Cortex of kidney (tissue), 1 donor: Measurements from ENCODE around the gene ESPN.

Experiments used
- DNase-seq: peaks from one replicate; lab custom pipeline; 2025; lab: John Stamatoyannopoulos, UW

Gene ESPN

DNA sequence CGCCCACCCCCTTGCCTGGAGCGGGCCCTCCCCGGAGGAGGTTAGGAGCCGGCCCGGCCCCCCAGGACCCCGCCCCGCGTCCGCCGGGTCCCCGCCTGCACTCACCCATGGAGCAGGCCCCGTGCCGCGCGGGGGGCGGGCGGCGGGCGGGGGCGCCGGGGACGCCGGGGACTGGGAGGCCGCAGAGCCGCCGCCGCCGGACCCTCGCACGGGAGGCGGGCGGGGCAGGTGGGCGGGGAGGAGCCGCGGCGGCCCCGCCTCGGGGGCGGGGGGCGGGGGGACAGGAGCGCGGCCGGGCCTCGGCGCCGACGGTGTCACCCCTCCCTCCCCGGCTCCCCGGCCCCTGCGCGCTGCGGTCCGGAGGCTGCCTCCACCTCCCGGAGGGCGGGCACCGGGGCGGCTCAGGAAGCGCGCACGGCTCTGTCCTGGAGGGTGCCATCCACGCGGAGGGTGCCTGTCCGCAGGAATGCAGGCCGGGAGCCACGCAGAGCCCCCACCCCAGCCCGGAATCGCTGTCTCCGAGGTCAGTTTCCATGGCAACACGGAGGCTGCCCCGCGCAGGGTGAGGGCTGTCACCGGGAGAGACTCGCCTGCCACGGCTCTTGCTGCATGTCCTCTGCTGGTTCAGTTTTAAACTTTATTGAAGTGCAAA is 72.8 kb downstream of the ESPN start:
- no peak for DNase-seq

DNA sequence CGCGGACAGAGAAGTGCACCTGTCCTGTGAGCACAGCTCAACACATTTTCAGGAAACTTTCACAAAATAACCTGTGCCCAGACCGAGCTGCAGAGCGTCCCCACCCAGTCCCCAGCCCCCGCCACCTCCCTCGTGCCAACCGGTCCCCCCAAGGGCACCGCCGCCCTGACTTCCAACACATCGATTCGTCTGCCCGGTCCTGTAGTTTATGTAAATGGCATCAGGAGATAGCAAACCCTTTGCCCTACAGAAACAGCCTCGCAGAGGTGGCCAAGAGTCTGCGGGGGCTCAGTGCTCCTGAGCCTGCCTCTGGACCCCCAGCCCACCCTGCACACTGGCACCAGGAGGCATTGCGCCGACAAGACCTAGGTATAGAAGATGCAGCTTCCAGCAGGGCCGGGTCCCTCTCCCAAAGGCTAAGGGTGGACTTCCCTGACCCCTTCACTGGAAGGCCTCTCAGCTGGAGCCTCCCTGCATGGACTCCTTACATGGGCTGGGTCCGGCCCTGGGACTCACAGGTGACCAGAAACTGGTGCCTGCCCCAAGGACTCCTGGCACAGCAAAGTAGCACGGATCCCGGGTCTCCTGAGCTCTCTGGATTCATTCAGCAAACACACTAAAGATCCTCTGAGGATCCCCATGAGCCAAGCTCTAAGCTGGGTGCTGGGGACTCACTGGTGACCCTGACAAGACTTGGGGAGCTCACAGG is 73.4 kb downstream of the ESPN start:
- no peak for DNase-seq

DNA sequence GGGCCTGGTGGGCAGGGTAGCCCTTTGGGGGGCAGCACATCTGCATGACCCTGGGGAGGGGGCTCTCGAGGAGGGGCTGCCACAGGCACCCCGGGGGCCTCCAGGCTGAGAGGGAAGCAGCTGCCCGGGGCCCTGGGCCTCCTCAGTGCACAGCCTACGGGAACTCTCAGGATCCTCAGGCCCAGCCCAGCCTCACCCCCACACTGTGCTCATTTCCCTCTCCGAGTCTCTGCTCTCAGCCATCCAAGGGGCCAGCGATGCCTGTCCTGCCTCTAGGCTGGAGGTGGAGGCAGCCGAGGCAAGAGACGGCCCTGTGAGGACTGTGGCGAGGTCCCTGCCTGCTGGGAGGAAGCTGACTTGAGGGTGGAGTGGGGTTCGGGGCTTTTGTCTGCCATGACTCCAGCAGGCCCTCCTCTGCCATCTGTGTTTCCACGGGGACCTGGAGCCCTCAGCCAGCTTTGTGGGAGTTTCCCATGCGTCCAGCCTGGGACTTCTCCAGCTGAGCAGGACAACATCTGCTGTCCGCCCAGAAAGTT is 74.1 kb downstream of the ESPN start:
- DNase-seq = no peak

DNA sequence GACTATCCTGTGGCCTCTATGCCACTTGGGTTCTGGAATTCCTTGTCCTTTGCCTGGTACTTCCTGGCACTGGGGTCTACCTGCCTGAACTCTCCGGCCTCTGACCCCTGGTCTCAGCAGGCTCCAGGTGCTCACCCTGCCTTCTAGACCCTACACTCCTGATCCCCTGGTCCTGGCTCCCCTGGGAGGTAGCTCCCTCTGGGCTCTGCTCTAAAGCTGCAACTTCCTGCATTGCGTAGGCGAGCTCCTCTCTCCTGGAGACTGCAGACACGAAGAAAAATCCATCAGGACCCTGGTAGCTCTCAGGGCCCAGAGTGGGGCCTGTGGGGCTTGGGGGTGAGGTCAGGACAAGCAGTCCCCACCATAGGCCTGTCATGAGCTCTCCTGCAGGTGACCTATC is 74.7 kb downstream of the ESPN start:
- DNase-seq = no peak

DNA sequence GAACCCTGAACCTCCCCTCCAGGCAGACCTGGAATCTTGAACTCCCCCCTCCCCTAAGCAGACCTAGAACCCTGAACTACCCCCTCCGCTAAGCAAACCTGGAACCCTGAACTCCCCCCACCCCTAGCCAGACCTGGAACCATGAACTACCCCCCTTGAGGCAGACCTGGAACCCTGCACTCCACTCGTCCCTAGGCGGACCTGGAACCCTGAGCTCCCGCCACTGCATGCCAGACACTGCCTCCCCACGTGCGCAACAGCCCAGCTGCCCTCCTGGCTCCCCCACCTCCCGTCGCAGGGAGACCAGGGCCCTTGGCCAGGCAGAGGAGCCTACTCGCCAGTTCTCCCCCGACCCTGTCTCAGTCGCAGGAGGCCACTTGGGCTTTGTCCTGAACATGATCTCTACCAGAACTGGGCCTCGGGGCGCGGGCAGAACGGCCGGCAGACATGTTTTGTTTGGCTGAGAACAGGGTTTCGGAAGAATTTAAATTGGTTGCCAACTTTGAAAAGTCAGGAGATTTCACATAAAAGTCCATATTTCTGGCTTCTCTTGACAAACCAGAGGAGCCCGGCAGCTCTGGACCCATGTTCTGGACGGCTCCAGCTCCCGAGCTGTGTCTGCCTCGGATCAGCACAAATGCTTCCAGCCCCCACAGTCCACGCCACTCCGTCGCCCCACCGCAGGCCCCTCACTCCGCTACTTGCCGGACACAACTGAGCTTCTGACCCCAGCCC is 76.1 kb downstream of the ESPN start:
- DNase-seq = no peak

DNA sequence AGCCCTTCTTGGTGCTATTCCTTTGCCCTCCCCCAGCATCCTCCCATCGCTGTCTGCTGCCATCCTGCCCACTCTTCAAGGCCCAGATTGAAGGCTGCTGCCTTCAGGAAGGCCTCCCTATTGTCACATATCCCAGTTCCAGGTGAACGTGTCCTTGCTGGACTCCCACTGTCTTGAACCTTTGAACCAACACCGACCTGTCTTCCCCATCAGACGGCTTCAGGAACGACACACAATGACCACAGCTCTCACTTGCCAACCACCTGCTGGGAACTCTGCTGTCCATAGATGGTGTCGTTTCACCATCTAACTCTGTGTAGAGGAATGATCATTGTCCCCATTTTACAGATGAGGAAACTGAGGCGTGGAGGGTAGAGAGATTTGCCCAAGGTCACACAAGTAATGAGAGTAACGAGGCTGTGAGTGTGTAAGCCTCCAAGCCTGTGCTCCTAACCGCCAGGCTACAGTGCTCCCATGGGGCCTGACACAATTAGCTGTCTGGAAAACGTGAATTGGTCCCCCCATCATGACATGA is 76.8 kb downstream of the ESPN start:
- no peak for DNase-seq

DNA sequence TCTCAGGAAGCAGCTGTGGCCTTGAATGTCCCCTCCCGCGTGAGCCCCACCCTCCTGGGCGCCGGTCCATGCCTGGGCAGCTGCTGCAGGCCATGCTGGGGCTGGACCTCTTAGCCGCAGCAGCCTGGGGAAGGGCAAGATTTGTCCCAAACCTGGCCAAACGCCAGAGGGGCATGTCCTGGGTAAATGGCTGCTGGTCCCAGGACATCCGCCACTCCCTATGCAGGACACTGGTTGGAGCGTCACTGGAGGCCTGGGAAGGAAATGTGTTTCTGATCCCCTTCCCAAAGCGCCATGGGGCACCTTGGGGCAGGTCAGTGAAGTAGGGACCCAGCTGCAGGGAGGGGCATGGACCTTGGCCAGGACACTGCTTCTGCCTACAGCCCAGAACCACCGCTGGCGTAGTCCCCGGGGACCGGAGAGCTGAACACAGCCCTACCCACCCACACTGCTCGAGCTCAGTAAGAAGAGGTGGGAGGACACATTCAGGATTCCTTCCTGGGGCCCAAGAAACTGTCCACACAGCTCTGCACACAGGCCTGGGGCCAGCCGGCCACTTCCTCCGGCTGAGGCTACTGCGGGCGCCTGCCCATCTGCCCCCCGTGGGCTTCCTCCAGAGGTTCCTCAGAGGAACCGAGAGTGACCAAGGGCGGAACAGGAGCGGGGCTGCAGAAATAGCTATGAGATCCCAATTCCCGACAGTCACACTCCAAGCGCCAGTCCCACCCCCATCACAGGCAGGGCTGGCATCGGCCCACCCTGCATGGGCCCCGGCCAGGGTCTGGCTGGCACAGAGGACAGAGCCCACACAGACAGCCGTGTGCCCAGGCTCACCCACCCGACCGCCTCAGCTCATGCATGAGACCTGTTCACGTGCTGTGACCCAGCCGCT is 77.7 kb downstream of the ESPN start:
- no peak for DNase-seq

DNA sequence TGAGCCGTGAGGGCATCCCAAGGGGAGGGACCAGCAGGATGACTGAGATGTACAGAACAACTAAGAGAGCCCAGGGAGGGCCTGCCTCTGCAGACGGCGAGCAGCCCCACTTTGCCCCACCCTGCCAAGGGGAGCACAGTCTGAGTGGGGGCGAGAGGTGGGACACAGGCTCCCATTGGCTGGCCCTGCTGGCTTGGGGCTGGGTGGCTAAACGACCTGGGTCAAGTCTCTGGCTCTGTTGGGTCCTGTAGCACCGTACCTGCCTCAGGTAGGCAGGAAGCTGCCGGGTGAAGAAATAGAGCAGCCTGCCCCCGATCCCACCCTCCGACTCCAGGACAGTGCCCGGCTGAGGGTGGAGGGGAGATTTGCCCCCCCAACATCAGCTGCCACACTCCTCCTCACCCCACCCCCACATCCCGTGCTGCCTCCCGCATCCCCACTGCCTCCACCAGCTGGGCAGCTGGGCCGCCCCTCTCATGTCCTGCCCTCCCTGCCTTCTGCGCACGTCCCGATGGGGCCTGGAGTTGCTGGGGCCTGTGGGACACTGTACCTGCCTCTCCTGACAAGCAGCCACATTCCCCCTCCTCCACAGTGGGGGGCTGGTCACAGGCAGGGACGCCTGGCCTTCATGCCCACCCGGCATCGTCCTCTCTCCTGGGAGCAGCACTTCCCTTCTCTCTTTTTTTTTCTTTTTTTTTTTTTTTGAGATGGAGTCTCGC is 79.5 kb downstream of the ESPN start:
- no peak for DNase-seq

DNA sequence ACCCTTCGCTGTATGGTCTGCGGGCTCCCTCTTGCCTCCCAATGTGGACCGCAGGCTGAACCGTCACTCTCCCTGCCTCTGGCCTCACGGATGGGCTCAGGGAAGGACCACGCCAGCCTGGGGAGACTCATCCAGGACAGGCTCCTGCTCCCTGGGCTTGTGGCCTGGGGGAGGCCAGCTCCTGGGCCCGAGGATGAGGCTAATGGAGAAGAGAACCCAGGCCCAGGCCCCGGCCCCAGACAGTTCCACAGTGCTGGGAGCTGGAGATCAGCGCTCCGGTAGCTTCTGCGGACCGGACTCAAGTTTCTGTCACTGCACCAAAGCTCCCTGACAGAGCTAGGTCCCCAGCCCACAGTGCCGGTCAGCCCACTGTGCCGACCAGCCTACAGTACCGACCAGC is 80.3 kb downstream of the ESPN start:
- DNase-seq = no peak

DNA sequence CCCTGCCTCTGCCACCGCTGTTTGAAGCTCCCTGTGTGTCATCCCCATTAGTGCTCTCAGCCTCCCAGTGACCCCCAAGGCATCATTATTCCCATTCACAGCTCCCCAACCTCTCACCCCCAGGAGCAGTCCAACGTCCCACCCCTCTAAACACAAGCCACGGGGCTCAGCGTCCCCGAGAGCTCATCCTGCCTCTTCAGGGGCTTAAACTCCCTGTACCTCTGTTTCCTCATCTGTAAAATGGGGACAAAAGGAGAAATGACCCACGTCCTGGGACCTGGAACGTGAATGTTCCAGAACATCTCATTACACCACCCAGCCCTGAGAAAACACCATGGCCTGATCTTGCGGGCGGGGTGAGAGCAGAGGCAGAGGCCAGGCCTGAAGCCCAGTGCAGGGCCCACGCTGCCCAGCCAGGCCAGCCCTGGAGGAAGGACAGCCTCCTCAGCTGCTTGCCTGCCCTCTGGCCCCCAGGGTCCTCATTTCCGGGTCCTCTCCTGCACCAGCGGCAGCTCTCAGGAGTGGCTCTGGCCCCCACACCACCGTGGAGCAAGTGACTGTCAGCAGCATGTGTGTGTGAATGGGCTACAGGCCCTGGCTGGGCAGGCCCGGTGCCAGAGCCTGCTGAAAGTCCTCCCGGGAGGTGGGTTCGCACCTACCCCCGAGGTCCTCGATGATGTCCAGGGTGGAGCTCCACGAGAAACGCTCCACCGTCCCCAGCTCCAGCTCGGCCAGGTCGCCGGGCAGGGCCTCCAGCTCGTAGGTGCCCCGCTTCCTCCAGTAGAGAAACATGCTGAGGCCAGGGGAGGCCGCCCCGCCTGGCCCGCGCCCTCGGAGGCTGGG is 81.0 kb downstream of the ESPN start:
- no peak for DNase-seq

DNA sequence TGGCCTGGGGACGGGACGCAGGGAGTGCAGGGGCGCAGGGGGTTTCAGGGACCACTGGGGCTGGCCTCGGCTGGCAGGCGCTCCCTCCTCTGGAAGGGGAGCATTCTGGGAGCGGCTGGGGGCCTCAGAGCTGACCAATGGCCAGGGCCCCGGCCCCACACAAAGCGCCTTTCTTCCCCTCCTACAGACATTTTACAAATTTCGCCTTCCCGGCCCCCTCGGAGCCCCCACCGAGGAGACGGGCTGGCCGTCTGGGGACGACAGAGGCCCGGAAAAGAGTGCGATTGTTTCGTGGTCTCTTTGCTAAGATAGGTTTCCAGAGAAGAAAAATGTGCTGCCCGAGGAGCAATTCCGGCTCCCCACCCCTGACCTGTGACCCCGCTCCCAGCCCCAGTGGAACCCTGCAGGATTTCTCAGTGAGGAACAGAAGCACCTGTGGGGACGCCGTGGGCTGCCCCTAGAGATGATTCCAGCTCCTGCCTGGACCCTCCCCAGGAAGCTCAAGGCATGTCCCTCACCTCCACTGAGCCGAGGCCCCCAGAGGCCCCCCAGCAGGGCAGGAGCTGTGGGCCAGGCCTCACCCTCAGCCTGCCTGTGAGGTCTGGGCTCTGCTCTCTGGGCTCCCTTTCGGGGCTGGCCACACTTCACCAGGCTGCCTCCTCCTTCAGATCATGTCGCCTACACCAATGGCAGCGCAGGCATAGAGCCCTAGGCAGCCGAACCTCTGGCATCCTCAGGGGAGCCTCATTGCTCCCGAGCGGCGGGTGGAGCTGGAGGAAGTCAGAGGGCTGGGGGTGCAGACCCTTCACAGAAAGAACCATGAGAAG is 81.8 kb downstream of the ESPN start:
- no peak for DNase-seq

DNA sequence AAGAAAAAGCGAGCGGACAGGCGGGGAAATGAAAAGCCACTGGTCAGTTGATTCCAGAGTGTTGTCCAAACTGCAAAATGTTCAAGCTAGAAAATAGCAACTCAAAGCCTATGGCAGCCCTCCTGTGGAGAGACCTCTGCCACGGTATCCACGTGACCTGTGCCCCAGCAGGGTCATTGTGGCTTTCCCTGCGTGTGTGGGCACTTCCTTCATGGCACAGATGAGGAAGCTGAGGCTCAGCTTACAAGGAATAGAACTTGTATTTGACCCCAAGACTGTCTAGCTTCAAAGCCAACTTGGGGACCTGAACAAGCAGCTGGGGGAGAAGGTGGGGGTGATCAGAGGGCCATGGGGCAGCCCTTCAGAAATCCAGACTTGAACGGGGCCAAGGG is 82.5 kb downstream of the ESPN start:
- DNase-seq = no peak

DNA sequence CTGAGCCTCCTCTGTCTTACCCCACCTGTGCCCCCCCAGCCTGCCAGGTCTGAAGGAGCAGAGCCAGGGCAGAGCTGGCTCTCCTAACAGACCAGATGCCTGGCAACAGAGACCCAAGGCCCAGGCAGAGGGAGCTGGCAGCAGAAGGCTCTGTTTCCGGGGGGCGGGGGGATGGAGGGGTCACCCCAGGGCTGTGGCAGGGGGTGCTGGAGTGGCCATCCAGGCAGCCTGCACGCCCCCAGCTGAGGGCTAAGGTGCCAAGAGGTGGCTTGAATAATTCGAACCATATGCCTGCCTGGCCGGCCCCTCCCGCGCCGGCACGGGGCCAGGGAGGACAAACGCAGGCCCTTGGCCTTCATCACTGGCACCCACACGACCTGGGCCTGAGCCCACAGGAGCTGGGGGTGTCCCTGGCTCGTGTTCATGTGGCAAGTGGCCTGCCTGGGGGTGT is 82.9 kb downstream of the ESPN start:
- DNase-seq = no peak

DNA sequence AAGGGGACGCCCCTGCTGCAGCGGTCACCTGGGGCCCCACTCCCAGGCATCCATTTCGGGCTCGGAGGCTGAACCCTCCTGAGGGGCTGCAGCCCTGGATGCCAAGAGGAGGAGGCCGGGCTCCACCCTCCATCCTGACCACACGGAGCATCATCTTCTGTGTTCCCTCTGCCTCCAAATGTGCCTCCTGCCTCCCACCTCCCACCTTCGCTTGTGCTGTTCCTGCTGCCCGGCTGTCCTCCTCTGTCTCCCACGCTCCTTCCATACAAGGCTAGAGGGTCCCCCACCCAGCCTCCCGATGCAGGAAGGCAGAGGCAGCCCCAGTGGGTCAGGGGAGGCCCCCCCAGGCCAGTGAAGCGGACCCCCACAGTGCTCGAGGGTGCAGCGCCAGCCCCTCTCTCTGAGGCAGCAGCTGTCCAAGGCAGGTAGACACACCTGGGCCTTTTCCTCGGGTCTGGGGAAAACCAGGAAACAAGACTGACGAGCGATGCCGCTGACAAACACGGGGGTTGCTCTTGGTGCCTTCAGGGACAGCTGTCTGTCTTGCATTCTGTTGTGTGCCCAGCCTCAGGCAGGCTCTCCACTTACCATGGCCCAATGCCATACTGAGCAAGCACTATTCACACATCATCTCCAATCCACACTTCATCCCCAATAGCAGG is 83.7 kb downstream of the ESPN start:
- no peak for DNase-seq

DNA sequence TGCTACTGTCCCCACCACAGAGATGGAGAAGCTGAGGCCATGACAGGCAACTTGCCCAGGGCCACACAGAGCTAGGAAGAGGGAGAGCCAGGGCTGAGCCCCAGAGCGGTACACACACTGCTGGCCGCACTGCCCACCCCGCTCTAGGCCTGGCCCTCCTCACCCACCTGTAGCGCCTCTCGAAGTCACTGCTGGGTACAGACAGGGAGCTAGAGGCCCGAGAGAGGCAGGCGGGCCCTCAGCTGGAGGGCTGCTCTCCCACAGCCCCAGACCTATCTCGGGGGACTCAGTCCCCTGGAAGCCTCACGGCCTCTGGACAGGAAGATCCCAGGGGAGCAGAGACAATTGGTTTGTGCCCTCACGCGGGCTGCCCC is 84.2 kb downstream of the ESPN start:
- DNase-seq = no peak

DNA sequence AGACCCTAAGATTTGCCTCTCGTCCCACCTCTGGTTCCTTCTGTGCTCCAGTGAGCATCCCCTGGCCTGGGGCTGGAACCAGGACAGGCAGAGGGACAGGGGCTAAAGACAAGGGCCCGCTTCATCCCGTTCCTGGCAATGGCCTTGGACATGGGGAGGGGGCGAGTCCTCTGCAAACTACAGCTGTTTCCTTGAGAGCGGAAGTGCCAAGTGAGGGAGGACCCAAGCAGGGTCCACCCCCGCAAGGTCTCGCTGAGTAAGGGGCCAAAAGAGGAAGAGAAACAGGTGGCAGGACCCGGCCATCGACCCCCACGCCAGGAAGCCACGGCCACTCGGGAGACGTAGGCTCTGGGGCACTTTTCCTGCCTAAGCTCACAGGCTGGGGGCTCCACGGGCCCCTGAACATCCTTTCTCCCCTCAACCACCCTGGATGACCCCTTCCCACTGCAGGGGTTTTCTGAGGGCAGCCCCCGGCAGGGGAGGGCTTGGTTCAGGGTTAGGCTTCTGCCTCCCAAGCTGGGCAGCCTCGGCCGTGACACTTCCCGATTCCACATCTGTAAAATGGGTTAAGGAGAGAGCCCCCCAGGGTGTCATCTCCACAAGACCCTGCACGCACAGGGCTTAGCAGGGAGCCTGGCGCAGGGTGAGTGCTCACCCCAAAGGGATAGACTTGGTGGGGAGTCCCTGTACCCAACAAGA is 84.8 kb downstream of the ESPN start:
- DNase-seq = no peak

DNA sequence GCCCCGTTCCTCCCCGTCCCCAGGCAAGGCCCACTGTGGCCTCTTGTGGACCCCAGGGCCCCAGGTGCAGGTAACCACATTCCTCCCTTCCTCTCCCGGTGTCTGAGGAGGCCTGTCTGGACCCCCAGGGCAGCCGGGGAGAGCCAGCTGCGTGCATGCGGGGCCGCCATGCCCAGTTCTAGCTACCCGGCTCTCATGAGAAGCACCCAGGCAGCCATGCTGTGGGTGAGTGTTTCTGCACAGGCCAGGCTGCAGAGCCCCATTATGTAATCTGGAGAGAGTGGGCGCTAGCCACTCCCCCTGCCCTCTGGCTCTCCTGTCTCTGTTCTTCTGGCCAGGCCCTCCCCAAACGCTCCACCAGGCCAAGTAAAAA is 85.3 kb downstream of the ESPN start:
- no peak for DNase-seq

DNA sequence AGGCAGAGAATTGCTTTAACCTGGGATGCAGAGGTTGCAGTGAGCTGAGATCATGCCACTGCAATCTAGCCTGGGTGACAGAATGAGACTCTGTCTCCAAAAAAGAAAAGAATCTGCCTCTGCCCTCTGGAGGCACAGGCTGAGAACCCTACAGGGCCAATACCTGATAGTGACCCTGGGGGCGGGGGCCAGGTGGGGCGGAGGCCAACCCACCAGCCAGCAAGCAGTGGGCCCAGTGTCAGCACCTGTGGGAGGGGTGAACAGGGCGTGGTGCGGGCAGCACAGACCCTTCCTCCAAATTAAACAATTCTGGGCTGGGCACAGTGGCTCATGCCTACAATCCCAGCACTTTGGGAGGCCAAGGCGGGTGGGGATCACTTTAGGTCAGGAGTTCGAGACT is 85.9 kb downstream of the ESPN start:
- DNase-seq = no peak
